T-helper 1 cell treated with Interleukin-12 subunit alpha and Interleukin-12 subunit beta and Interleukin-4 antibody, amounts not matched to agents 30 μg/mL and 1 μg/mL, for 36 hours (primary cell): ENCODE data around the gene C5orf46.

Experiments used
- H3K27ac Mint-ChIP-seq: one replicate; pipeline ENCODE4 v1.8.0; 2021; ENCODE audit warnings: mild to moderate bottlenecking, mixed read lengths
- H3K27me3 Mint-ChIP-seq: one replicate; pipeline ENCODE4 v1.8.0; 2021; ENCODE audit warnings: low read depth, mixed read lengths
- H3K36me3 Mint-ChIP-seq: one replicate; pipeline ENCODE4 v1.8.0; 2021; ENCODE audit warnings: low read depth, mixed read lengths
- H3K4me1 Mint-ChIP-seq: one replicate; pipeline ENCODE4 v1.8.0; 2021; ENCODE audit warnings: low read depth, mixed read lengths
- H3K4me3 Mint-ChIP-seq: one replicate; pipeline ENCODE4 v1.8.0; 2021; ENCODE audit warnings: mild to moderate bottlenecking, moderate library complexity, mixed read lengths
- H3K9me3 Mint-ChIP-seq: one replicate; pipeline ENCODE4 v1.8.0; 2021; ENCODE audit warnings: mixed read lengths

C5orf46 gene

DNA sequence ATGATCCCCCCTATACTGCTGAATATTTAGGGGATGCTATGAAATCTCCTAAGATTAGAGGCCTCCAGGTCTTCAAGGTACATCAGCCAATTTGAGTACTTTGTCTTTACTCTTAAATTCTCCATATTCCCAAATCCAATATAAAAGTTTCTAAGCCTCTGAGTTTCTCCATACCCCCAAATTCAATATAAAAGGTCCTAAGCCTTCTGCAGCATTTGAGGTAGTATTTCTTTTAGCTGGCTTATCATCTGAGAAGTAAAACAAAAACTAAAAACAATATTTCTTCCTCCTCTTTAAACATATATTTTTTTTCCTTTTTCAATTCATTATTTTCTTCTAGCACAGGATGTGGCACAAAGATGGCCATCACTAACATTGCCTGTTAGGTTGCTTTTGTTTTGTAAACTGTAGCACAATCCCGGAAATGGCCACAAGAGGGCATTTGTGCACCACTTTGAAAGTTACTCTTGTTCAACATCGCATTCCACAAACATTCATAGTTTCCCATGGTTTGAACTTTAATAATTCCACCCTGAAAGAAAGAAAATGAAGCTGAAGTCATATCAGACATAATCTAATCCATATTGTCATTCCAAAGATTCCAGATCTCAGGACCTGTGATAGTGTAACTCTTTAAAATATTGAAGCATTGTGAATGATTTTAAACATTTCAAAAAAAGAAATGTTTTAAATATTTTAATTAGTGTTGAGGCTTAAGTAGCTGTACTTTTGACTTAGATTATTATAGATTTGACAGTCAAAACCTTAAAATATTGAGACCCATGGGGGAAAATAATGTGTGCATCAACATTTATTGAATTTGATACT is 48.8 kb downstream of the C5orf46 start:
- Mint-ChIP-seq H3K27ac (no peak overlapping the region), H3K4me3 (no peak overlapping the region), H3K27me3 (peaks cover 8% of the 10 kb centered on the region), H3K9me3 (no peaks in the 10 kb centered on the region), H3K4me1 (no peaks in the 10 kb centered on the region), H3K36me3 (no peaks in the 10 kb centered on the region)

DNA sequence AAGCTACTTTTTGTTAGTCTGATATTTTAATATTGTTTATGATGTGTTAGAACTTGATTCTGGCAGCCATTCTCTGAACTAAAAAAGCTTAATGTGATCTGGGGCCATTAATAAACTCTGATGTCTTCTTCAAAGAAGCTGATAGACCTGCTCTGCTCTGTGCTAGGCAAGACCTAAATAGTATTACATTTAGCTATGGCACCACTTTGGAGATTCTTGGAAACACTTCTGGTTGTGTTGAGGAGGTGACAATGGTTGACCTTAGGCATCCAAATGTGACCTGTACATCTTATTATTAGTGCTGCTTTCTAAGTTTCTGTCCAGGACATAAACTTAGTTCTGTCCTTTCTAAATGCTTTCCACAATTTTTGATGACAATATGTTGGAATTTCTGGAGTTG is 49.5 kb downstream of the C5orf46 start:
- Mint-ChIP-seq H3K27me3 (peaks cover 8% of the 10 kb centered on the region), H3K4me1 (no peaks in the 10 kb centered on the region), H3K27ac (no peak overlapping the region), H3K9me3 (no peaks in the 10 kb centered on the region), H3K4me3 (no peak overlapping the region), H3K36me3 (no peaks in the 10 kb centered on the region)

DNA sequence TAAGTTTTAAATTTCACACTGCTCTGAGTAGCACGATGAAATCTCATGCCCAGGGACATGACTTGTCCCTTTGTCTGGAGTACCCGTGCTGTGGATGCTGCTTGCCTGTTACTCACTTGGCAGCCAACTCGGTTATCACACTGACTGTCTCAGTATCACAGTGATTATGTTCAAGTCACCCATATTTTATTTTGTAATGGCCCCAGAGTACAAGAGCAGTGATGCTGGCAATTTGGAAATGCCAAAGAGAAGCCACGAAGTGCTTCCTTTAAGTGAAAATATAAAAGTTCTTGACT is 50.6 kb downstream of the C5orf46 start:
- Mint-ChIP-seq H3K27ac (no peak overlapping the region), H3K27me3 (peaks cover 8% of the 10 kb centered on the region), H3K9me3 (no peaks in the 10 kb centered on the region), H3K4me3 (no peak overlapping the region), H3K36me3 (no peaks in the 10 kb centered on the region), H3K4me1 (no peaks in the 10 kb centered on the region)

DNA sequence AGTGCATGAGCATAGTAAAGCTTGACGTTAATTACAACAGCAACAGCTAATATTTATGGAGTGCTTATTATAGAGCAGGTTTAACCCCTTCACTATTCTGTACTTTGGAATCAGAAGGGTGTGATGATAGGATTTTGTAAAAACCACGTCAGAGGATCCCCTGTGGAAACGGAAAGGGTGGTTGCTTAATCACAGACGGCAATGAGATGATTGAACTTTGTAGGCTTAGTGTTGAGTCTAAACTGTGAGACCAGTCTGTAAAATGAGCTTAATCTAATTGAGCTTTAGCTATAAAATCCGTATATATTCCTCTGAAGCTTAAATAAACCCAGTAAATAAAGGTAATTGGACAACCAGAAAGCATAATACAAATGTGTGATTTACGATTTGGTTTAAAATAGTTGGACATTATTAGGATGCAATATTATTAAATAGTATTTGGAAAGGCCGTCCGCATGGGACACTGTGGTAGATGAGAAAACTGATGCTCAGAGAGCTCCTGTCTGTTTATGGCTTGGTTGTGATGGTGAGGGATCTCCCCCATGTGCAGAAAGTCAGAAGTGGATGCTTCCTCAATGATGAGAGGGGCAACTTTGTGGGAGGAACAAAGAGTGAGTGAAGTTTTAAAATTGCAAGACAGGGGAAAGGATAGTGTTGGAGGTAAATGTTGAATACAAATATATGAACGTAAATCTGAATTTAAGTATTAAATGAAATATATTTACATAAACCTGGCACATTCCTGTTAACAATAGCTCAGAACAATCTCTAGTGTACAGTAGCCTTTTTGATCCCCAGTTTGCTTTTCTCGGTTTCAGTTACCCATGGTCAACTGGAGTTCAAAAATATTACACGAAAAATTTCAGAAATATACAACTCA is 51.2 kb downstream of the C5orf46 start:
- Mint-ChIP-seq H3K4me3 (no peak overlapping the region), H3K27me3 (peaks cover 8% of the 10 kb centered on the region), H3K4me1 (no peaks in the 10 kb centered on the region), H3K27ac (no peak overlapping the region), H3K36me3 (no peaks in the 10 kb centered on the region), H3K9me3 (no peaks in the 10 kb centered on the region)

DNA sequence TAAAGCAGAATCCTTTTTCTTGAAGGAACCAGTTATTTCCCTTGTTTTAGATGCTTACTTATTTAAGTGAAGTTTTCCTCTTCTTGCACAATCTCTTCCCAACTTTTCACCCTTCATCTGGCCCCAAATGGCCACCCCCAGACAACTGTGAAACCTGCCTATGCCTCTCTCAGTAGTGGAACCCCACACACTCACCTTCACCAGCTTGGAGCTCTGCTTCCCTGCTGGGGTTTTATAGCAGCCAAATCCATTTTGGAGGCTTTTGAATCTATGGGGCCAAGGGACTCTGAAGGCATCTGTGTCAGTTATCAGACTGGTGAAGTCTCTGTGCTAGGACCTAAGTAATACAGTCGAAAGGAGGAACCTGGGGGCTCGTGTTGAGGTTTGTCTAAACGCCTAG is 52.0 kb downstream of the C5orf46 start:
- H3K9me3 Mint-ChIP-seq: no peaks in the 10 kb centered on the region
- no peaks in the 10 kb centered on the region for H3K36me3 Mint-ChIP-seq
- H3K27ac Mint-ChIP-seq: no peak overlapping the region
- H3K27me3 Mint-ChIP-seq: peaks cover 8% of the 10 kb centered on the region
- no peaks in the 10 kb centered on the region for H3K4me1 Mint-ChIP-seq
- H3K4me3 Mint-ChIP-seq: no peak overlapping the region

DNA sequence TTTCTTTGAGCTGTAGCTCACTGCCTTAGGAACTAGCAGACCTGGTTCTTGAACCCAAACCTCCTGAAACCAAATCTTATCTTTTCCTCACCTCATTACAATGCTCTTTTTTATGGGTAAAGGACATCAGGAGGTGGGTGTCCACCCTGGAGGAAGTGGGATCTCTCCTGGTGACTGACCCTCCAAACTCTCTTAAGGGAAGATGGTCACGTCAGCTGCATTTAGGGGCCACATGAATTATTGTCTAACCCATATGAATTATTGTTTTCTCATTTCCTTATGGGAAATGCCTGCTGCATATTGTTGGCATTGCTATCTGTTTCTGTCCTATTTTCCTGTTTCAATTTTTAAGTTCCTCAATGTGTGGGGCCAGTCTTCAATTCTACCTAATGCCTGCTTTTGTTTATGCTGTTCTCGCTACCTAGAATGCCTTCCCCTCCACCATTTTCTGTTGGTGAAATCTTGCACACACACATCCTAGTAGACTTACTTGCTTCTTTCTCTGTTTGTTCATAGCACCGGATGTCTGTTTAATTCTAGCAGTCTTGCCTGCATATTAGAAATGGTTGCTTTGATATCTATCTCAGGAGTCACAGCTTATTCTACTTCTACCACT is 52.9 kb downstream of the C5orf46 start:
- no peaks in the 10 kb centered on the region for H3K36me3 Mint-ChIP-seq
- no peak overlapping the region for H3K4me3 Mint-ChIP-seq
- H3K27me3 Mint-ChIP-seq: peaks cover 7% of the 10 kb centered on the region
- no peaks in the 10 kb centered on the region for H3K4me1 Mint-ChIP-seq
- H3K27ac Mint-ChIP-seq: no peak overlapping the region
- no peaks in the 10 kb centered on the region for H3K9me3 Mint-ChIP-seq

DNA sequence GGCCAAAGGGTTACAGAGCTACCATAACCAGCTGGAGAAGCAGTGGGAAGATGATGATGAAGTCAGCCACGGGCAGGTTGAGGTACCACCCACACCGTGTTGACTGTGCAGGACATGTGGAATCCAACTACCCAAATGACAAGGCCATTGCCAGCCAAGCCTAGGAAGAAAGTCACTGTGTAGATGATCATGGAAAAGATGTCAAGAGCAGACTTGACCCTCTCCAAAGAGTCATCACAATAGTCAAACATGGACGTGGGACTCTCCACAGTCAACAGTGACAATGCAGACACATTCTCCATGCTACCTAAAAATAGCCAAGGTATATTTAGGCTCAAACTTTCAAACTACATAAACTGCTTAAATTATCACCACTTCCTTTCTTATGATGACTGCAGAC is 54.0 kb downstream of the C5orf46 start:
- no peaks in the 10 kb centered on the region for H3K4me1 Mint-ChIP-seq
- no peak overlapping the region for H3K4me3 Mint-ChIP-seq
- H3K9me3 Mint-ChIP-seq: no peaks in the 10 kb centered on the region

DNA sequence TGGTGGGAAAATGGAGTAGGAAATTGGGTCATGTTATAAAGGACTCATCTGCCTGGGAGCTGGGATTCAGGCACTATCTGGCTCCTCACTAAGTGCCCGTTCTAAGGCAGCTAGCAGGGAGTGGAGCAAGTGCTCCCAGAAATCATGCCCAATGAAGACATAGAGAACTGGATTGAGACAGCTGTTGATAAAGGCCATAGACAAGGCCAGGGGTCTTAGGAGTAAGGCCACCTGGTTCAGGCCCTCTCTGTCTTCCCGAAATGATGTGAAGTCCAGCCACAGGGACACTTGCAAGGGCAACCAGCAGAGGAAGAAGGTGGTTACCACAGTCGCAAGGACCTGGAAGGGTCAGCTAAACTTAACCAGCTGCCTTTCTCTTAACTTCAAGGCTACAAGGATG is 54.8 kb downstream of the C5orf46 start:
- H3K36me3 Mint-ChIP-seq: no peaks in the 10 kb centered on the region
- H3K4me3 Mint-ChIP-seq: no peak overlapping the region
- no peaks in the 10 kb centered on the region for H3K4me1 Mint-ChIP-seq
- H3K9me3 Mint-ChIP-seq: no peaks in the 10 kb centered on the region
- no peak overlapping the region for H3K27ac Mint-ChIP-seq
- H3K27me3 Mint-ChIP-seq: peaks cover 9% of the 10 kb centered on the region

More for the DNA sequence above, 54.0 kb downstream of the C5orf46 start:
- Mint-ChIP-seq H3K27me3 (peaks cover 9% of the 10 kb centered on the region), H3K27ac (no peak overlapping the region), H3K36me3 (no peaks in the 10 kb centered on the region)

DNA sequence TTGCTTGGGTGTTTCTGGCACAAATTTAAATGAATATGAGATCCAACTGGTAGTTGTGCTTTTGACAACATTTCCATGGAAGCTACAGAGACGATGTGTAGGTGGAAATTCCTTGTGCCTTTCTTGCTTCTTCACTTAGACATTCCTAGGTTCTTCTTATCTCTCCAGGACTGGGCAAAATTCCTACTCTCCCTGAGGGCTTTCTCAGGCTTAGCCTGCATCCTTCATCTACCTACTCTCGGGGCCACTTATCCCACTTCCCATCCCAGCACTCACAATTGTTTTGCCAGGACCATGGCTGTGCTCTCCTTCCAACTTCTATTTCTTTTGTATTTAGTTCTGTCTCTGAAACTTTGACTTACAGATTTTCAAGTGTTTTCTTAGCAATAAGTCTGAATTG is 57.1 kb downstream of the C5orf46 start:
- Mint-ChIP-seq H3K27ac (no peak overlapping the region), H3K4me1 (no peaks in the 10 kb centered on the region), H3K36me3 (no peaks in the 10 kb centered on the region), H3K9me3 (no peaks in the 10 kb centered on the region), H3K4me3 (no peak overlapping the region), H3K27me3 (peaks cover 9% of the 10 kb centered on the region)

DNA sequence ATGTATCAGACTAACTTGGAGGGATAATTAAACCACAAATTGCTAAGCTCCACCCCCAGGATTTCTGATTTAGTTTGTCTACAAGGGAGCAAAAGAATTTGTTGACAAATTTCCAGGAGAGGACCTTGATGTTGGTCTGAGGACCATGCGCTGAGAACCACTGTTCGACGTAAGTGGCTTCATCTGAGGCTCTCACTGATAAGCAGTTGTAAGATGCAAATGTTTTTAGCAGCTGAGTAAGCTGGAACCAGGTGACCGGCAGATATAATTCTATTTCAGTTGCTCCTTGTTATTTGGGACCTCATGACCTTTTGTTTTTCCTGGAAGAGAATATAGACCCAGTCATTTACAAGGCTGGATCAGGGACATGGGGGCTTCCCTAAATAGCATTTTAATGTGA is 60.7 kb downstream of the C5orf46 start:
- Mint-ChIP-seq H3K36me3 (no peaks in the 10 kb centered on the region), H3K27me3 (peaks cover 4% of the 10 kb centered on the region), H3K9me3 (no peaks in the 10 kb centered on the region), H3K4me1 (no peaks in the 10 kb centered on the region), H3K27ac (no peak overlapping the region), H3K4me3 (no peak overlapping the region)

DNA sequence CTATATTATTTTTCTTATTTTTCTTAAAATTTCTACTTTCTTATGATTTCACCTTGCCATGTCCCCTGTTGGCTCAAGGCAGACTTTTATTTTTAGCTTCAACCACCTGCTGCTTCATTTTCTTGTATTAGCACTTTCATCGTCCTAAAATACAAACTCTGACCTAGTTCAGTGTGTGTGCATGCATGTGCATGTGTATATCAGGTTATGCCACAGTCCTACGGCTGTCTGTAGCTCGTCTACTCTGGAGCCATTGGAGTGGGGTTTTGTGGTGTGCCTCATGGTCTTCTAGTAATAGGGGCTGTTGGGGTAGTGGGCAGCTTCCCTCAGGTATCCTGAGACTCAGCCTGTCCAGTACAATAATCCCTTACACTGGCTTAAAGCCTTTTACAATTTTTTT is 61.5 kb downstream of the C5orf46 start:
- no peak overlapping the region for H3K27ac Mint-ChIP-seq
- no peaks in the 10 kb centered on the region for H3K4me1 Mint-ChIP-seq
- no peaks in the 10 kb centered on the region for H3K9me3 Mint-ChIP-seq
- no peaks in the 10 kb centered on the region for H3K36me3 Mint-ChIP-seq
- no peak overlapping the region for H3K4me3 Mint-ChIP-seq
- peaks cover 4% of the 10 kb centered on the region for H3K27me3 Mint-ChIP-seq

DNA sequence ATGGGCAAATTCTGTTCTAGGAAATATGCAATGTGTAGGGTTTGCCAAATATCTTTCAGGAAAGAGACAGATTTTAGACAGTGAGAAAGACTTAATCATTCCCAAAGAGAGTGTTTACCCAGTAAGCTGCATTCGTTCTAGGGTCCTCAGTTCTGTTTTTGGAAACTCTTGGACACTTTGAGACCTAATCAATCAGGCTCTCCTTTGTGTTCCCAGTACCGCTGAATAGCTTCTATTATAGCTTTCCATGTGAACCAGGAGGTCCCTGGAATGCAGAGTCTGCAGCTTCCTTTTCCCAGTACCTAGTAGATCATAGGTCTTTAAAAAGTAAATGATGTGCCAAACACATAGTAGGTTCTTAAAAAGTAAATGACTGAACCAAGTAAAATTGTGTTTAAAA is 63.5 kb downstream of the C5orf46 start:
- Mint-ChIP-seq H3K27me3 (peaks cover 4% of the 10 kb centered on the region), H3K4me3 (no peak overlapping the region), H3K4me1 (no peaks in the 10 kb centered on the region), H3K9me3 (no peaks in the 10 kb centered on the region), H3K27ac (no peak overlapping the region), H3K36me3 (no peaks in the 10 kb centered on the region)
